GM12865 (cell line): ENCODE data around the gene FERMT2.
"Not testable (repeated sequence)": the region's sequence is repeated elsewhere in the genome, so short reads cannot be mapped to it uniquely, and the experiment has no call there.

Source experiments
- DNase-seq: peaks from one replicate; pipeline ENCODE4 v3.0.0; 2010; ENCODE audit warnings: low read depth
- H3K4me3 ChIP-seq: 2 replicates; pipeline ENCODE4 v1.5.1; 2011; ENCODE audit warnings: mild to moderate bottlenecking, low read depth, low read length, control low read depth
- TF ChIP-seq, protein P1 (sequence below): IDR thresholded peaks from 2 replicates; pipeline ENCODE4 v1.5.1; 2011; ENCODE audit warnings: low read length, control low read depth, low read depth, inconsistent platforms; ENCODE audit not compliant: insufficient read depth; ENCODE audit errors: missing control alignments

FERMT2 gene

GRCh38 chr14:52929192-52929807 lies 21.6 kb downstream of the FERMT2 start:
- TF ChIP-seq, protein P1, sequence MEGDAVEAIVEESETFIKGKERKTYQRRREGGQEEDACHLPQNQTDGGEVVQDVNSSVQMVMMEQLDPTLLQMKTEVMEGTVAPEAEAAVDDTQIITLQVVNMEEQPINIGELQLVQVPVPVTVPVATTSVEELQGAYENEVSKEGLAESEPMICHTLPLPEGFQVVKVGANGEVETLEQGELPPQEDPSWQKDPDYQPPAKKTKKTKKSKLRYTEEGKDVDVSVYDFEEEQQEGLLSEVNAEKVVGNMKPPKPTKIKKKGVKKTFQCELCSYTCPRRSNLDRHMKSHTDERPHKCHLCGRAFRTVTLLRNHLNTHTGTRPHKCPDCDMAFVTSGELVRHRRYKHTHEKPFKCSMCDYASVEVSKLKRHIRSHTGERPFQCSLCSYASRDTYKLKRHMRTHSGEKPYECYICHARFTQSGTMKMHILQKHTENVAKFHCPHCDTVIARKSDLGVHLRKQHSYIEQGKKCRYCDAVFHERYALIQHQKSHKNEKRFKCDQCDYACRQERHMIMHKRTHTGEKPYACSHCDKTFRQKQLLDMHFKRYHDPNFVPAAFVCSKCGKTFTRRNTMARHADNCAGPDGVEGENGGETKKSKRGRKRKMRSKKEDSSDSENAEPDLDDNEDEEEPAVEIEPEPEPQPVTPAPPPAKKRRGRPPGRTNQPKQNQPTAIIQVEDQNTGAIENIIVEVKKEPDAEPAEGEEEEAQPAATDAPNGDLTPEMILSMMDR, result no peak
- H3K4me3 ChIP-seq, result no peak overlapping the region
- DNase-seq, result no peak

- TF ChIP-seq, protein P1, result no peak
- H3K4me3 ChIP-seq, result no peak overlapping the region
- DNase-seq, result no peak
Measured at GRCh38 chr14:52926953-52927352, 23.9 kb downstream of the FERMT2 start.

DNA sequence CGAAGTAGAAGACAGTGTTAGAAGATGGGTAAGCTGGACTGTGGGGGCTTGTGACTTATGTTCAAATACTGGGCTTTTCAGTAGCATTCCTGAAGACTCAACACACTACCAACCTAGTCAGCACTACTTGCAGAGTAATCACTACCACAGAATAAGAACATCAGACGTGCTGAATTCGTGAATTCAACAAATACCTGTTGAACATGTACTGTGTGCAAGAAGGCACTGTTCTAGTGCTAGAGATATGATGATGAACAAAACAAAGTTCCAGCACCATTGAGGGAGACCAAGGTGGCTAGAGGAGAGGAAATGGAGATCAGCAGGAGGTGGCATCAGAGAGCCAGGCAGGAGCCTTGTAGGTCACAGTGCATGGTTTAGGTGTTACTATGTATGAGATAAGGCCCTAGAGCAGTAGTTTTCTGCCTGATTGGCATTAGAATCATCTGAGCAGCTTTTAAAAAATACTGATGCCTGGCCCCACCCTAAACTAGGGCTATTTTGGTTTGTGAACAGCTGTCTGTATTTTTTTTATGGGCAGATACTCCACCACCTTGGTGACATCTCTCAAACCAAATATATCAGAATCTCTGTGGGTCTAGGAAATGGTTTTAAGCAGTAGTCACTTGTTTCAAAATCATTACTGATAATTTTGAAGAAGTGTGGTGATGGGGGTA lies 26.8 kb downstream of the FERMT2 start:
- peak; percentile 43 for DNase-seq
- no peak overlapping the region for H3K4me3 ChIP-seq
- TF ChIP-seq, protein P1, result peak; percentile 35

GRCh38 chr14:52922656-52923055 lies 28.2 kb downstream of the FERMT2 start:
- TF ChIP-seq, protein P1, result no peak
- H3K4me3 ChIP-seq, result no peak overlapping the region
- DNase-seq, result no peak

DNA sequence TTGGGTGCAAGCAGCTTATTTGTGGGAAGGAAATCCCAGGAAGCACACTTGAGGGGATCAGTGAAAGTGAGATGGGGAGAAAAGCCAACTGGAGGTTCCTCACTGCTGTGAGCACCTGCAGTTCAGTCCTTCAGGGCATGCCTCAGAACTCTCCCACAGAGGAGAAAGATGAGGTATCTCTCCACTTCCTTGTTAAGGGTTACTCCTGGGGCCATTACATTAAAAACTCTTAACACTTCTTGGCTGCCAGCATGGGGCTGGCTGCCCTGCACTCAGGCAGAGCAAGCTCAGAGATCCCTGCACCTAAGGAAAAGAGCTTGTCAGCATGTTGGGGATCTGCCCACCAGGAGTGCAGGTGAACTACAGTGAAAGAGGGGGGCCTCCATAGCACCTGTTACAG lies 28.8 kb downstream of the FERMT2 start:
- no peak for DNase-seq
- H3K4me3 ChIP-seq, result no peak overlapping the region
- TF ChIP-seq, protein P1, result no peak

GRCh38 chr14:52920411-52920810 lies 30.4 kb downstream of the FERMT2 start:
- not testable (repeated sequence) for DNase-seq, H3K4me3 ChIP-seq

- no peak for DNase-seq
- TF ChIP-seq, protein P1, result no peak
- H3K4me3 ChIP-seq, result no peak overlapping the region
Measured at GRCh38 chr14:52919971-52920370, 30.9 kb downstream of the FERMT2 start.
